Loucy (cell line): Measurements from ENCODE around the gene MN1.

Experiments used
- EZH2phosphoT487 ChIP-seq: fragments of 200-600 bp; IDR thresholded peaks from 2 replicates; pipeline ENCODE4 v1.6.1; 2018; ENCODE audit warnings: antibody characterized with exemption, mild to moderate bottlenecking, moderate library complexity, borderline replicate concordance
- TF ChIP-seq, protein P1 (sequence below): fragments of 200-600 bp; sonication (generic); conservative IDR thresholded peaks from 2 replicates; pipeline ENCODE4 v1.5.1; 2014; ENCODE audit warnings: mild to moderate bottlenecking, antibody characterized with exemption, low read length

DNA sequence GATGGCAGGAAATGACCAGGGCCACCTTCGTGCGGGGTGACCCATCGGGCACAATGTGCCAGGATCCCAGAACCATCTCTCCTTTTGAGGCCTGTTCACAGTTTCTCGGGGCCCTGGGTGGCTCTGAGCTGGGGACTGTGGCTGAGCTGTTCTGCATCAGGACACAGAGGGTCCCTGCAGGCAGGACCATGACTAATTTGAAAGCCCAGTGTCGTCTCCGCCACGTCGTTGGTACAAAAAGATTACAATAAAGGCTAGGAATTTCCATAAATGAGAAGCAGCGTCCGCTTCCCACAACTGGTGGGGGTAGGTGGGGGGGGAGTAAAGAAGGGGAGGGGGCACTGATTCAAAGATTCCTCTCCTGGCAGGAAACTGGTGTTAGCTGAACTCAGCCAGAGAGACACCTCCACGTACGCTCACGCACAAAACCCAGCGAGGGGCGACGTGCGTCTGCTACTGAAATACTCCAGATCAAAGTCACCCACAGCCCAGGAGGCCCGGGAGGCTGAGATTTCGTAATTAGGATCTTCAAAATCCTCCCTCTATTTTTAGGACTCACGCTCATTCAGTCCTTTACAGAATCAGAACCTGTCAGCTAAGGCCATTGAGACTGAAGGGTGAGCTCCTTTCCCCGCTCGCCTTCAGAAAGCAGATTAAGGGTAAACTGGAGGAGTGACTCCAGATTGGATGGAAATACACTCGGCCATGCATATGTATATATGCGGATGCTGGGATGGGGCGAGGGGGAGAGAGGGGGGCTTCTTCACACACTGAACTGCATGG lies 11.0 kb downstream of the MN1 start:
- TF ChIP-seq, protein P1, sequence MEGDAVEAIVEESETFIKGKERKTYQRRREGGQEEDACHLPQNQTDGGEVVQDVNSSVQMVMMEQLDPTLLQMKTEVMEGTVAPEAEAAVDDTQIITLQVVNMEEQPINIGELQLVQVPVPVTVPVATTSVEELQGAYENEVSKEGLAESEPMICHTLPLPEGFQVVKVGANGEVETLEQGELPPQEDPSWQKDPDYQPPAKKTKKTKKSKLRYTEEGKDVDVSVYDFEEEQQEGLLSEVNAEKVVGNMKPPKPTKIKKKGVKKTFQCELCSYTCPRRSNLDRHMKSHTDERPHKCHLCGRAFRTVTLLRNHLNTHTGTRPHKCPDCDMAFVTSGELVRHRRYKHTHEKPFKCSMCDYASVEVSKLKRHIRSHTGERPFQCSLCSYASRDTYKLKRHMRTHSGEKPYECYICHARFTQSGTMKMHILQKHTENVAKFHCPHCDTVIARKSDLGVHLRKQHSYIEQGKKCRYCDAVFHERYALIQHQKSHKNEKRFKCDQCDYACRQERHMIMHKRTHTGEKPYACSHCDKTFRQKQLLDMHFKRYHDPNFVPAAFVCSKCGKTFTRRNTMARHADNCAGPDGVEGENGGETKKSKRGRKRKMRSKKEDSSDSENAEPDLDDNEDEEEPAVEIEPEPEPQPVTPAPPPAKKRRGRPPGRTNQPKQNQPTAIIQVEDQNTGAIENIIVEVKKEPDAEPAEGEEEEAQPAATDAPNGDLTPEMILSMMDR: no peak
- no peak for TF ChIP-seq EZH2phosphoT487
